AG04450 (cell line): ENCODE results near the gene SEC62. TPM values are rescaled to one million over a fixed set of nuclear protein-coding genes. Genes with fewer than 3 reads are reported as not detected.

ENCODE experiments used
- CTCF ChIA-PET: fragments of 300-600, 350-600 bp; formaldehyde crosslinking; extraction: SDS; loops from one replicate; lab custom pipeline; 2022; ENCODE audit warnings: antibody characterized with exemption, inconsistent platforms; lab: Charles Lee
- POLR2A ChIA-PET: fragments of 350-600 bp; formaldehyde crosslinking; extraction: SDS; loops from one replicate; lab custom pipeline; 2021; ENCODE audit warnings: antibody characterized with exemption, inconsistent platforms; lab: Yijun Ruan, JAX
- DNase-seq: peaks from one replicate; pipeline ENCODE4 v3.0.0-alpha.2; 2011; ENCODE audit warnings: low read depth, low spot score
- H3K27ac ChIP-seq: one replicate; pipeline ENCODE4 v1.5.1; 2012; ENCODE audit warnings: low read depth, low read length, control low read depth
- H3K27me3 ChIP-seq: one replicate; pipeline ENCODE4 v1.6.0; 2012; ENCODE audit warnings: low read length; ENCODE audit not compliant: control insufficient read depth, insufficient read depth
- H3K4me3 ChIP-seq: 2 replicates; pipeline ENCODE4 v1.5.1; 2011; ENCODE audit warnings: mild to moderate bottlenecking, low read depth, low read length, control low read depth
- H3K9me3 ChIP-seq: 2 replicates; pipeline ENCODE4 v1.5.1; 2012; ENCODE audit warnings: low read length; ENCODE audit not compliant: control insufficient read depth, insufficient read depth
- polyA plus RNA-seq: library from polyadenylated mRNA; depleted of rRNA; stranded (reverse); fragments of >200 nt; gene quantifications from 2 replicates; pipeline ENCODE4 v1.2.3, GENCODE V29; 2011
- TF ChIP-seq, protein P1 (sequence below): IDR thresholded peaks from 2 replicates; pipeline ENCODE4 v1.5.1; 2011; ENCODE audit warnings: low read depth, low read length, control low read depth, inconsistent platforms

Gene SEC62
- polyA plus RNA-seq, 1 experiment, result 109 TPM

DNA sequence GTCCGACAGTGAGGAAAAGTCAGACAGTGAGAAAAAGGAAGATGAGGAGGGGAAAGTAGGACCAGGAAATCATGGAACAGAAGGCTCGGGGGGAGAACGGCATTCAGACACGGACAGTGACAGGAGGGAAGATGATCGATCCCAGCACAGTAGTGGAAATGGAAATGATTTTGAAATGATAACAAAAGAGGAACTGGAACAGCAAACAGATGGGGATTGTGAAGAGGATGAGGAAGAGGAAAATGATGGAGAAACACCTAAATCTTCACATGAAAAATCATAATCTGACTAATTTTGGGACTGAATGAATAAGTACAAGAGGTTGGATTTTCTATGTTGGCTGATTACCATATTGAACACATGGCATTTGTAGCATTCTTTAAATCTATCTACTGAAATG, 26.2 kb downstream of the SEC62 start:
- CTCF ChIA-PET, result no interaction called here
- POLR2A ChIA-PET, result interaction anchor here (0.5 kb wide), 1 partner anchor 12 kb away, joined by 4 read pairs; no protein-coding TSS in a partner anchor
- H3K27ac ChIP-seq, result no peak overlapping the region
- TF ChIP-seq, protein P1, sequence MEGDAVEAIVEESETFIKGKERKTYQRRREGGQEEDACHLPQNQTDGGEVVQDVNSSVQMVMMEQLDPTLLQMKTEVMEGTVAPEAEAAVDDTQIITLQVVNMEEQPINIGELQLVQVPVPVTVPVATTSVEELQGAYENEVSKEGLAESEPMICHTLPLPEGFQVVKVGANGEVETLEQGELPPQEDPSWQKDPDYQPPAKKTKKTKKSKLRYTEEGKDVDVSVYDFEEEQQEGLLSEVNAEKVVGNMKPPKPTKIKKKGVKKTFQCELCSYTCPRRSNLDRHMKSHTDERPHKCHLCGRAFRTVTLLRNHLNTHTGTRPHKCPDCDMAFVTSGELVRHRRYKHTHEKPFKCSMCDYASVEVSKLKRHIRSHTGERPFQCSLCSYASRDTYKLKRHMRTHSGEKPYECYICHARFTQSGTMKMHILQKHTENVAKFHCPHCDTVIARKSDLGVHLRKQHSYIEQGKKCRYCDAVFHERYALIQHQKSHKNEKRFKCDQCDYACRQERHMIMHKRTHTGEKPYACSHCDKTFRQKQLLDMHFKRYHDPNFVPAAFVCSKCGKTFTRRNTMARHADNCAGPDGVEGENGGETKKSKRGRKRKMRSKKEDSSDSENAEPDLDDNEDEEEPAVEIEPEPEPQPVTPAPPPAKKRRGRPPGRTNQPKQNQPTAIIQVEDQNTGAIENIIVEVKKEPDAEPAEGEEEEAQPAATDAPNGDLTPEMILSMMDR, result no peak
- no peaks in the 10 kb centered on the region for H3K27me3 ChIP-seq
- no peak for DNase-seq
- H3K9me3 ChIP-seq, result no peaks in the 10 kb centered on the region
- no peak overlapping the region for H3K4me3 ChIP-seq

DNA sequence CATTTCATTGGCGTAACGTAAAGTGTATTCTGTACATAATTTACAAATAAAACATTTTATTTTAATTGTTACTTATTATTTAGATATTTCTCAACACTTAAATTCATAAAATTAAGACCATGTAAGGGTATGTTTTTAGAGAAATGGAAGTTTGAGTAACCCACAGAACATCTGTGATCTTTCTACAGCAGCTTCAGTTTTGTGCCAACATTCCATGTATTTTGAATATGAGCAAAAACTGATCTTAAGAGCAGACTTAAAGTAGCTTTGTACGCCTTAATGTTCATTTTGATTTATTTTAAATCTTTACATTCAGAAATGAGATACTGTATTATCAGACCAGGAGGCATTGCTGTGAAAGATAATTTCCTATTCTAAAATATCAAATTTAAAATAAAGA, 27.2 kb downstream of the SEC62 start:
- TF ChIP-seq, protein P1, result no peak
- Histone ChIP-seq H3K27me3 (no peaks in the 10 kb centered on the region), H3K9me3 (no peaks in the 10 kb centered on the region), H3K27ac (no peak overlapping the region), H3K4me3 (no peak overlapping the region)
- POLR2A ChIA-PET, result no interaction called here
- no peak for DNase-seq
- CTCF ChIA-PET, result interaction anchor here (1.8 kb wide), 1 partner anchor 10 kb away, joined by 5 read pairs; no protein-coding TSS in a partner anchor

DNA sequence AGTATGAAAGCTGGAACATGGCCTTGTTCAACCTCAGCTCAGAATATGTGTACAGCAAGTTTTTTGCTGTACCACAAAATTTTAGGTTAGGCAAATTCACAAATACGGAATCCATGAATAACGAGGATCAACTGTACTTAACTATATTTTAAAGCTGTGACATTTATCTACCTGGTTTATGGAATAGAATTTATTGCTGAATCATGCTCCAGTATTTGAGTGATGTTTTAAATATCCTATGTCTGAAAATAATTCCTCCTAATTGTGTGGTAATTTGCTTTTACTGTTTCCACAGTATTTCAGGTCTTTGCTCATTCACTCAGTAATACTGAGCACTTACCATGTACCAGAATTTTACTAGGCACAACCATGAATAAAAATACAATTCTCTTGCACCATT, 29.5 kb downstream of the SEC62 start:
- no peak for DNase-seq
- ChIA-PET POLR2A (no interaction called here), CTCF (interaction anchor here (0.8 kb wide), 1 partner anchor 41 kb away, joined by 3 read pairs; no protein-coding TSS in a partner anchor)
- no peaks in the 10 kb centered on the region for H3K9me3 ChIP-seq
- H3K4me3 ChIP-seq, result no peak overlapping the region
- TF ChIP-seq, protein P1, result no peak
- no peaks in the 10 kb centered on the region for H3K27me3 ChIP-seq
- no peak overlapping the region for H3K27ac ChIP-seq

DNA sequence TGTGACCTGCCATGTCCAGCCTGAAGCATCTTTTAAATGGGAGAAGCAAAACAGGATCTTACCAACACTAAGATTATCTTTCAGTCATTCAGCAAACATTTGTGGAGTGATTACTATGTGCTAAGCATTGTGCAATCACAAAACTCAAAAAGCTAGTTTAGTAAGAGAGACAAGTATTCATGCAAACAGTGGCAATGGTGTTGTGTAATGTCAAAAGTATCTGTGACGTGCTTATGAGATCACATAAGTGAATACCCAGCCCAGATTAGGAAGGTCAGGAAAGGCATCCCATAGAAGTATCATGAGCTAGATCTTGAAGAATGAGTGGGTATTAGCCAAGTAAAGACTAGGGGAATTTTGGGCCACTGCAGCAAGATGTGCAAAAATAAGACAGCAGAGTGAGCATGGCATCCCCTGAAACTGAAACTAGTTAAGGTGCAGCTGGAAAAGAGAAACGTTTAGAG, 32.1 kb downstream of the SEC62 start:
- POLR2A ChIA-PET, result interaction anchor here (0.5 to 1.1 kb wide), 4 partner anchors 56 to 230 kb away, joined by 3 to 4 read pairs (median 4); partner anchors contain the start of gene ACTRT3
- TF ChIP-seq, protein P1, result no peak
- Histone ChIP-seq H3K4me3 (no peak overlapping the region), H3K27me3 (no peaks in the 10 kb centered on the region), H3K27ac (peak overlapping the region; percentile 77), H3K9me3 (no peaks in the 10 kb centered on the region)
- DNase-seq, result peak; percentile 85
- CTCF ChIA-PET, result no interaction called here

DNA sequence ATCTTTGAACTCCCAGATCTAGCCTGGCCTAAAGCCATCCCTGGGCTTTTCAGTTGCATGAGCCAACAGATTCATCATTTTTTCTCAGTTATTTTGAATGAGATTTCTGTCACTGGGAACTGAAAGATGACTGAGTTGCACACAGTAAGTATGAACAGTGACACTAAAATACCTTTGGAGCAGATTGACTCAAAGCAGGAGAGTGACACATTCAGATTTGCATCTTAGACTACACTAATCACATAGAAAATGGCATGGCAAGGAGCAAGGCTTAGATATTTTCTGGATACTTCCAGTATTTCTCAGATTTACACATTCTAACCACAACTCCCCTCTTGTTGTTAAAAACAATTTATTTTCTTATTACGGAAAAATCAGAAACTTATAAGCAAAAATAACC, 32.8 kb downstream of the SEC62 start:
- Histone ChIP-seq H3K27ac (peak overlapping the region; percentile 77), H3K4me3 (no peak overlapping the region), H3K9me3 (no peaks in the 10 kb centered on the region), H3K27me3 (no peaks in the 10 kb centered on the region)
- TF ChIP-seq, protein P1, result no peak
- CTCF ChIA-PET, result interaction anchor here (1.0 kb wide), 1 partner anchor 118 kb away, joined by 4 read pairs; no protein-coding TSS in a partner anchor
- DNase-seq, result no peak
- POLR2A ChIA-PET, result interaction anchor here (0.5 to 1.1 kb wide), 3 partner anchors 55 to 230 kb away, joined by 3 to 4 read pairs (median 4); partner anchors contain the start of gene ACTRT3
